T-helper 9 cell (primary cell): Measurements from ENCODE around the gene GABBR2.

Experiments used
- DNase-seq: peaks from one replicate; pipeline ENCODE4 v3.0.0-alpha.2; 2020

Gene GABBR2

GRCh38 chr9:98241357-98242300 lies 467.1 kb downstream of the GABBR2 start:
- DNase-seq = no peak

- DNase-seq = no peak
These were observed 468.3 kb downstream of the GABBR2 start for GRCh38 chr9:98240475-98240874.
